Caco-2 (cell line): ENCODE results near the gene UBL7. TPM values are rescaled to one million over a fixed set of nuclear protein-coding genes. Genes with fewer than 3 reads are reported as not detected.

ENCODE experiments used
- BruUV-seq: library from RNA; stranded (reverse); fragments of 400-500 nt; replicated peaks from 2 replicates; lab custom pipeline; 2021; lab: Mats Ljungman, UMichigan
- CTCF ChIA-PET: fragments of 300-600 bp; sonication (Branson Sonifier 250); formaldehyde crosslinking; loops from one replicate; lab custom pipeline; 2022; ENCODE audit warnings: antibody characterized with exemption; lab: Charles Lee
- POLR2A ChIA-PET: fragments of 300-600 bp; sonication (Branson Sonifier 250); formaldehyde crosslinking; loops from one replicate; lab custom pipeline; 2022; ENCODE audit warnings: antibody characterized with exemption; lab: Charles Lee
- DNase-seq, 2 experiments: peaks; one replicate each; pipeline versions ENCODE4 v3.0.0 to v3.0.0-alpha.2; 2020 to 2022
- H3K27me3 ChIP-seq: replicated peaks from 2 replicates; pipeline ENCODE4 v1.6.0; 2011; ENCODE audit warnings: low read length; ENCODE audit not compliant: control insufficient read depth, insufficient read depth
- H3K36me3 ChIP-seq: 2 replicates; pipeline ENCODE4 v1.5.1; 2011; ENCODE audit warnings: low read length; ENCODE audit not compliant: control insufficient read depth, insufficient read depth
- H3K4me1 ChIP-seq: fragments of 250-450 bp; sonication (Bioruptor Pico); 2 replicates; pipeline ENCODE4 v1.5.1; 2020; ENCODE audit warnings: mild to moderate bottlenecking
- H3K4me3 ChIP-seq: 2 replicates; pipeline ENCODE4 v1.5.1; 2011; ENCODE audit warnings: low read depth, mild to moderate bottlenecking, control low read depth, low read length
- H3K9me3 ChIP-seq: fragments of 250-450 bp; sonication (Bioruptor Pico); 2 replicates; pipeline ENCODE4 v1.5.1; 2020; ENCODE audit warnings: mild to moderate bottlenecking, moderate library complexity
- H3K27ac Mint-ChIP-seq: one replicate; pipeline ENCODE4 v1.8.0; 2022; ENCODE audit warnings: mixed read lengths; ENCODE audit not compliant: unreplicated experiment
- H3K27me3 Mint-ChIP-seq: one replicate; pipeline ENCODE4 v1.8.0; 2022; ENCODE audit warnings: mixed read lengths; ENCODE audit not compliant: insufficient read depth, unreplicated experiment
- H3K36me3 Mint-ChIP-seq: one replicate; pipeline ENCODE4 v1.8.0; 2022; ENCODE audit warnings: mild to moderate bottlenecking, mixed read lengths; ENCODE audit not compliant: insufficient read depth, unreplicated experiment
- H3K4me1 Mint-ChIP-seq: one replicate; pipeline ENCODE4 v1.8.0; 2022; ENCODE audit warnings: low read depth, mixed read lengths; ENCODE audit not compliant: unreplicated experiment
- H3K4me3 Mint-ChIP-seq: one replicate; pipeline ENCODE4 v1.8.0; 2022; ENCODE audit warnings: mild to moderate bottlenecking, moderate library complexity, mixed read lengths; ENCODE audit not compliant: unreplicated experiment
- H3K9me3 Mint-ChIP-seq: one replicate; pipeline ENCODE4 v1.8.0; 2022; ENCODE audit warnings: mixed read lengths; ENCODE audit not compliant: unreplicated experiment
- intact Hi-C: fragments of 100-400 bp; cut with micrococcal nuclease; formaldehyde crosslinking; loops from one replicate; pipeline ENCODE4 v1.10.0; 2022; ENCODE audit not compliant: unreplicated experiment
- total RNA-seq: library from RNA; stranded (reverse); gene quantifications from 2 replicates; pipeline ENCODE4 v1.2.3, GENCODE V29; 2022
- TF ChIP-seq, protein P1 (sequence below), 2 experiments: fragments of 200-600 bp in 1 of 2; IDR thresholded peaks; 1 replicate in 1 of 2; 2 replicates in 1 of 2; pipeline versions ENCODE4 v1.5.1 to v1.8.0; 2011 to 2022; ENCODE audit warnings: antibody characterized with exemption in 1 of 2, control low read depth in 1 of 2, inconsistent platforms in 1 of 2, low read depth in 1 of 2, low read length in 1 of 2, mild to moderate bottlenecking in 1 of 2, moderate library complexity in 1 of 2; ENCODE audit not compliant: insufficient read depth in 1 of 2, severe bottlenecking in 1 of 2, unreplicated experiment in 1 of 2

Gene UBL7
- total RNA-seq, 1 experiment from 2014 or later = 34.4 TPM

DNA sequence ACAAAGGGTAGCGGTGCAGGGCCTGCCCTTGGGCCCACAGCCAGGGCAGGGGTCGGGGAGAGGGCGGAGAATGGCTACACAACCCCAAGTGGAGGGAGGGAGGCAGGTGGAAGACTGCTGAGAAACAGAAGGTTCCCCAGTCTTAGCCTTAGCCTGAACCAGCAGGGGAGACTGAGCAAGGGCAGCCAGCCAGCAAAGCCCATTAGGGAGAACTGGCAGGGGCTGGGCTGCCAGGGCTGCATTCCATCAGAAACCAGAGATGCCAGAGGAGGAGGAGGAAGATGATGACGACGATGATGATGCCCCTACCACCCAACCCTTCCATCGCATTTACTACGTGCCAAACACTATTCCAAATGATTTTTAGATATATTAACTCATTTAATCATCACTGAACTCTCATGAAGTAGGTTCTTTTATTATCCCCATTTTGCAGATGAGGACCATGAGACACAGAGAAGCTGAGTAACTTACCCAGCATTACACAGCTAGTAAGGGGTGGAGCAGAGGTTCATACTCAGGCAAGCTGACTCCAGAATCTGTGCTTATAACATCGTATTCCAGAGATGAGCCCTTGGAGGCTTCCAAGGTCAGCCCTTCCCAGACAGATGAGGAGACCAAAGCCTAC is 35.9 kb downstream of the UBL7 start:
- Histone ChIP-seq H3K4me1 (peaks cover 26% of the 10 kb centered on the region), H3K27me3 (no peaks in the 10 kb centered on the region), H3K36me3 (peaks cover 2% of the 10 kb centered on the region), H3K4me3 (no peak overlapping the region), H3K9me3 (no peaks in the 10 kb centered on the region)
- Mint-ChIP-seq H3K9me3 (no peaks in the 10 kb centered on the region), H3K4me1 (peaks cover 52% of the 10 kb centered on the region), H3K27me3 (no peaks in the 10 kb centered on the region), H3K36me3 (peaks cover 48% of the 10 kb centered on the region), H3K27ac (no peak overlapping the region), H3K4me3 (no peak overlapping the region)
- no TSS peak for BruUV-seq
- CTCF ChIA-PET = no interaction called here
- DNase-seq = no peak
- intact Hi-C loops = no loop called here
- POLR2A ChIA-PET = no interaction called here
- TF ChIP-seq, protein P1, sequence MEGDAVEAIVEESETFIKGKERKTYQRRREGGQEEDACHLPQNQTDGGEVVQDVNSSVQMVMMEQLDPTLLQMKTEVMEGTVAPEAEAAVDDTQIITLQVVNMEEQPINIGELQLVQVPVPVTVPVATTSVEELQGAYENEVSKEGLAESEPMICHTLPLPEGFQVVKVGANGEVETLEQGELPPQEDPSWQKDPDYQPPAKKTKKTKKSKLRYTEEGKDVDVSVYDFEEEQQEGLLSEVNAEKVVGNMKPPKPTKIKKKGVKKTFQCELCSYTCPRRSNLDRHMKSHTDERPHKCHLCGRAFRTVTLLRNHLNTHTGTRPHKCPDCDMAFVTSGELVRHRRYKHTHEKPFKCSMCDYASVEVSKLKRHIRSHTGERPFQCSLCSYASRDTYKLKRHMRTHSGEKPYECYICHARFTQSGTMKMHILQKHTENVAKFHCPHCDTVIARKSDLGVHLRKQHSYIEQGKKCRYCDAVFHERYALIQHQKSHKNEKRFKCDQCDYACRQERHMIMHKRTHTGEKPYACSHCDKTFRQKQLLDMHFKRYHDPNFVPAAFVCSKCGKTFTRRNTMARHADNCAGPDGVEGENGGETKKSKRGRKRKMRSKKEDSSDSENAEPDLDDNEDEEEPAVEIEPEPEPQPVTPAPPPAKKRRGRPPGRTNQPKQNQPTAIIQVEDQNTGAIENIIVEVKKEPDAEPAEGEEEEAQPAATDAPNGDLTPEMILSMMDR (IDR thresholded peaks at IDR 0.05; ENCODE audit: insufficient read depth in 1 of 2, low read depth in 1 of 2, low read length in 1 of 2, severe bottlenecking in 1 of 2, unreplicated experiment in 1 of 2) = no peak

DNA sequence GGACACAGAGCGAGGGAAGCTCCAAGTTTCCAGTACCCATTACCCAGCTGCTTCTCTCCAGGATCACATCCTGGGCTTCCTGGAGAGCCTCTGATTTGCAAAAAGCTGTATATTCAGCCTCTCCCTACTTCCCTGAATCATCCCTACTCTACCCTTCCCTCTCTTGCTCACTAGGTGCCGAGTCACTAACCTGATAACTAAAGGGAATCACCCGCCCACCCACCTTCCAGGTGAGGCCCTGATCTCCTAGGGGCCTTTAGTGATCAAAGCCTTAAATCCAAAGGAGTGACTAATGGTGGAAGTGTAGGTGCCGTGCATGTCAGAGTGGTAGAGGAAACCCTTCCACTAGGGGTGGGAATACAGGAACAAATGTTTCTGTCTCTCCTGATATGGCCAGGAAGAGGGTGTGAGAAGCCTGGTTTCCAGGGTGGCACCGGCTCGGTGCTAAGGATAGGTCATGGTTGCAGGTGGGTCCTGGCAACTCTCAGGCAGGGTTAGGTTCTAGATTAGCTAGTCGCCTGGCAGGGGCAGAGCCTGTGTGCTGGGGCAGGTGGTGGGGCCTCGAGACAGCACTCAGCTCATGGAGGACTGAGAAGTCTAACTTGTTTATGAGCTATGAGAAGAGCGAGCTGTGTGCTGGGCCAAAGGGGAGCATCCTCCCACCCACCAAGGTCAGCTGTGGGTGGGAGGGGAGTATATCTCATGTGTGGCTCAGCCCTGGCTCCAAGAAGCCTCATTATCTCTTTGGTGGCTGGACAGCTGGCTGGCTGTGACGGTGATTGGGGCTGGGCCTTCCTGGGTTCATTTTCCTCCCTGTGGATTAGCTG is 37.3 kb downstream of the UBL7 start:
- DNase-seq = no peak
- CTCF ChIA-PET = interaction anchor here (1.0 kb wide), 1 partner anchor 14 kb away, joined by 3 read pairs; no protein-coding TSS in a partner anchor
- Histone ChIP-seq H3K9me3 (no peaks in the 10 kb centered on the region), H3K27me3 (no peaks in the 10 kb centered on the region), H3K4me3 (no peak overlapping the region), H3K4me1 (peaks cover 39% of the 10 kb centered on the region), H3K36me3 (peaks cover 2% of the 10 kb centered on the region)
- TF ChIP-seq, protein P1 (IDR thresholded peaks at IDR 0.05; ENCODE audit: insufficient read depth in 1 of 2, low read depth in 1 of 2, low read length in 1 of 2, severe bottlenecking in 1 of 2, unreplicated experiment in 1 of 2) = no peak
- H3K4me3 Mint-ChIP-seq = no peak overlapping the region
- no peaks in the 10 kb centered on the region for H3K9me3 Mint-ChIP-seq
- no peaks in the 10 kb centered on the region for H3K27me3 Mint-ChIP-seq
- no TSS peak for BruUV-seq
- intact Hi-C loops = no loop called here
- peak overlapping the region; percentile 75 for H3K27ac Mint-ChIP-seq
- peaks cover 40% of the 10 kb centered on the region for H3K36me3 Mint-ChIP-seq
- H3K4me1 Mint-ChIP-seq = peaks cover 49% of the 10 kb centered on the region
- POLR2A ChIA-PET = no interaction called here

DNA sequence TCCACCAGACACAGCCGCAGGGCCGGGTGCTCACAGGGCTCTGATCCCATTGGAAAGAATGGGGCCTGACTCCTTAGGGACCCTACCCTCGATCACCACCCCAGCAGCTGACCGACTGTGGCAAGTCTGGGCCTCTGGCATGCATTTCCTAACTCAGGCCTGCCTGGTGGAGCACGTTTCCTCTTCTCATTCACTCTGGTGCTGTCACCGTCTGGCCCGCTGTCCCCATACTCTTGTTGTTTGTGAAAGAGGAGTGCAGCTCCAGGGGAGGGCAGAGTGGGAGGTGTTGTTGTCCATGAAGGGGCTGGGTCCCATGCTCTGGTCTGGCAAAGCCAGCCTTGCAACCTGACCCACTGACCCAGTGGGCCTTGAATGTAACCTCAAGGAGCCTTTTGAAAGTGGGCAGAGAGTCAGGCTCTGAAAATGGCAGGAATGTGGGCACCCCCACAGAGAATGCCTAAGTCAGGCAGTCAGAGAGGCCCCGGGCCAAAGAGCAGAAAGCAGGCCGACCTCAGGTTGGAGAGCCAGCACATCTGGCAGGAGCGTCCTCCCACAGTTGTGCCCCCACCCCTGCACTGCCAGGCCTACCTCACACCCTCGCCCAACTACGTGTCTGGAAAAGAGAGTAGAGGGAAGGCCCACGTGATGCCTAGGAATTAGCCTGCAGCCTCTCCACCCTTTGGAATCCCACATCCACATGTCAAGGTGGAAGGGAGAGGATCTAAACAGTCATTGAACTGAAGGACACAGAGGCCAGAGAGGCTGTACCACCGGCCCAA is 38.1 kb downstream of the UBL7 start:
- H3K4me3 Mint-ChIP-seq = no peak overlapping the region
- H3K27me3 Mint-ChIP-seq = no peaks in the 10 kb centered on the region
- peak in 1 of 2 experiments; percentile 55 for DNase-seq
- H3K36me3 ChIP-seq = peaks cover 2% of the 10 kb centered on the region
- TF ChIP-seq, protein P1 (IDR thresholded peaks at IDR 0.05; ENCODE audit: insufficient read depth in 1 of 2, low read depth in 1 of 2, low read length in 1 of 2, severe bottlenecking in 1 of 2, unreplicated experiment in 1 of 2) = no peak
- peaks cover 43% of the 10 kb centered on the region for H3K4me1 ChIP-seq
- H3K4me1 Mint-ChIP-seq = peaks cover 50% of the 10 kb centered on the region
- peak overlapping the region; percentile 75 for H3K27ac Mint-ChIP-seq
- no peak overlapping the region for H3K4me3 ChIP-seq
- H3K9me3 Mint-ChIP-seq = no peaks in the 10 kb centered on the region
- intact Hi-C loops = no loop called here
- no peaks in the 10 kb centered on the region for H3K27me3 ChIP-seq
- no TSS peak for BruUV-seq
- CTCF ChIA-PET = no interaction called here
- peaks cover 36% of the 10 kb centered on the region for H3K36me3 Mint-ChIP-seq
- POLR2A ChIA-PET = no interaction called here
- no peaks in the 10 kb centered on the region for H3K9me3 ChIP-seq
